K562 (cell line): ENCODE data around the gene BIN1. TPM values are rescaled to one million over a fixed set of nuclear protein-coding genes. Genes with fewer than 3 reads are reported as not detected.
A peak's percentile ranks its signal among the peaks of the same experiment; 100 is the strongest.

Experiments
- ATAC-seq: fragments of 200-7000 bp; cut with Tn5 transposase; 3 replicates; pipeline ENCODE4 v1.9.1; 2020; ENCODE audit warnings: moderate library complexity
- BruUV-seq: library from RNA; stranded (reverse); fragments of 400-500 nt; replicated peaks from 2 replicates; lab custom pipeline; 2021; lab: Mats Ljungman, UMichigan
- CTCF ChIA-PET: fragments of 300-600 bp; formaldehyde crosslinking; extraction: SDS; loops from one replicate; lab custom pipeline; 2021; ENCODE audit warnings: low intra/inter-chr PET ratio; lab: Yijun Ruan, JAX
- POLR2A ChIA-PET: fragments of 300-600, 350-650 bp; sonication (Branson Sonifier 250); formaldehyde crosslinking; extraction: SDS; loops from one replicate; lab custom pipeline; 2021; ENCODE audit warnings: antibody characterized with exemption, inconsistent platforms; lab: Yijun Ruan, JAX
- DNase-seq, 4 experiments: peaks; one replicate each; pipeline versions ENCODE4 v3.0.0 to v3.0.0-alpha.2; 2011 to 2018; ENCODE audit warnings: low spot score in 3 of 4, mixed read lengths in 3 of 4; ENCODE audit errors: extremely low read depth in 1 of 4
- FAIRE-seq: peaks from 2 replicates; lab custom pipeline; 2011; peaks lifted over from hg19 to GRCh38; lab: Jason Lieb, UNC
- H2AFZ ChIP-seq: 2 replicates; pipeline ENCODE4 v1.6.0; 2011; ENCODE audit warnings: low read depth, low read length, control low read depth, inconsistent platforms
- H3K27ac ChIP-seq: fragments of 200-600 bp; 3 replicates; pipeline ENCODE4 v1.8.0; 2011; ENCODE audit warnings: low read depth, mild to moderate bottlenecking, control low read depth, inconsistent platforms, low read length, moderate library complexity, mixed read lengths; ENCODE audit errors: extremely low read depth
- H3K27me3 ChIP-seq, 2 experiments: fragments of 300-600 bp in 1 of 2; 2 replicates in 1 of 2; 3 replicates in 1 of 2; pipeline versions ENCODE4 v1.6.0 to v1.8.0; 2011; ENCODE audit warnings: inconsistent platforms in 2 of 2, low read length in 2 of 2, mild to moderate bottlenecking in 1 of 2, mixed read lengths in 1 of 2, moderate library complexity in 1 of 2; ENCODE audit not compliant: control insufficient read depth in 2 of 2, insufficient read depth in 2 of 2
- H3K36me3 ChIP-seq: fragments of 300-600 bp; 3 replicates; pipeline ENCODE4 v1.8.0; 2011; ENCODE audit warnings: mild to moderate bottlenecking, low read length, inconsistent platforms; ENCODE audit not compliant: control insufficient read depth, insufficient read depth
- H3K4me1 ChIP-seq, 2 experiments: fragments of 200-600 bp in 1 of 2; replicated peaks in 1 of 2; 2 replicates in 1 of 2; 3 replicates in 1 of 2; pipeline versions ENCODE4 v1.5.1 to v1.8.0; 2011; ENCODE audit warnings: inconsistent platforms in 2 of 2, low read length in 2 of 2, mild to moderate bottlenecking in 1 of 2, mixed read lengths in 1 of 2, moderate library complexity in 1 of 2; ENCODE audit not compliant: control insufficient read depth in 2 of 2, insufficient read depth in 2 of 2
- H3K4me2 ChIP-seq: 2 replicates; pipeline ENCODE4 v1.6.1; 2011; ENCODE audit warnings: low read length, control low read depth, inconsistent platforms, mixed read lengths; ENCODE audit not compliant: insufficient read depth
- H3K4me3 ChIP-seq: fragments of 200-600 bp; sonication (generic), shearing (Covaris generic); 2 replicates; pipeline ENCODE4 v1.5.1; 2016; ENCODE audit warnings: control low read depth, inconsistent platforms
- H3K79me2 ChIP-seq: fragments of 200-600 bp; 3 replicates; pipeline ENCODE4 v1.8.0; 2011; ENCODE audit warnings: low read length, inconsistent platforms; ENCODE audit not compliant: control insufficient read depth, insufficient read depth
- H3K9ac ChIP-seq, 2 experiments: 2 replicates each; pipeline versions ENCODE4 v1.6.0 to v1.6.1; 2011; ENCODE audit warnings: low read depth in 2 of 2, low read length in 2 of 2, control low read depth in 1 of 2, inconsistent platforms in 1 of 2, mild to moderate bottlenecking in 1 of 2, mixed read lengths in 1 of 2; ENCODE audit not compliant: insufficient read depth in 1 of 2
- H3K9me1 ChIP-seq: one replicate; pipeline ENCODE4 v1.6.0; 2011; ENCODE audit warnings: inconsistent platforms, mild to moderate bottlenecking, low read length, moderate library complexity; ENCODE audit not compliant: control insufficient read depth, insufficient read depth
- H3K9me3 ChIP-seq: replicated peaks from 2 replicates; pipeline ENCODE4 v1.5.1; 2011; ENCODE audit warnings: low read depth, low read length, inconsistent platforms; ENCODE audit not compliant: control insufficient read depth, insufficient read depth
- H4K20me1 ChIP-seq: replicated peaks from 2 replicates; pipeline ENCODE4 v1.6.1; 2011; ENCODE audit warnings: low read length, inconsistent platforms, mixed read lengths; ENCODE audit not compliant: control insufficient read depth, insufficient read depth
- ETV1 ChIP-seq: fragments of 450-650 bp; conservative IDR thresholded peaks from 2 replicates; pipeline ENCODE4 v1.6.1; 2016; ENCODE audit warnings: missing genetic modification characterization, control low read depth, low read depth, missing compliant biosample characterization
- HMGXB4 ChIP-seq: sonication (generic); formaldehyde crosslinking; IDR thresholded peaks from 2 replicates; pipeline ENCODE4 v1.8.1; 2023; ENCODE audit warnings: mild to moderate bottlenecking, missing genetic modification reagents
- PREB ChIP-seq: sonication (generic); formaldehyde crosslinking; IDR thresholded peaks from 2 replicates; pipeline ENCODE4 v1.8.1; 2023; ENCODE audit warnings: mild to moderate bottlenecking, missing genetic modification reagents
- SETDB1 ChIP-seq: IDR thresholded peaks from one replicate; pipeline ENCODE4 v1.6.1; 2012; ENCODE audit warnings: low read length, control low read depth, inconsistent platforms
- SRSF7 ChIP-seq: fragments of 200-400 bp; formaldehyde crosslinking; optimal IDR thresholded peaks from 2 replicates; pipeline ENCODE3; 2017; ENCODE audit warnings: mild to moderate bottlenecking, low read depth, low read length
- U2AF2 ChIP-seq: fragments of 200-400 bp; formaldehyde crosslinking; optimal IDR thresholded peaks from 2 replicates; pipeline ENCODE3; 2017; ENCODE audit warnings: low read depth, mild to moderate bottlenecking, low read length
- ZNF274 ChIP-seq: IDR thresholded peaks from 2 replicates; pipeline ENCODE4 v1.6.1; 2011; ENCODE audit warnings: low read depth, mild to moderate bottlenecking, low read length, moderate library complexity, borderline replicate concordance
- ZNF444 ChIP-seq: fragments of 250-450 bp; sonication (Bioruptor Pico); IDR thresholded peaks from 2 replicates; pipeline ENCODE4 v1.4.0; 2020; ENCODE audit warnings: mild to moderate bottlenecking, moderate library complexity
- WGBS: fragments of 100-300 bp; shearing (Covaris generic); methylation state at CpG from one replicate; pipeline ENCODE4 v1.1.6; 2016; ENCODE audit warnings: low coverage, mixed read lengths; ENCODE audit not compliant: insufficient coverage; ENCODE audit errors: missing lambda C conversion rate; 5-methylcytosine and 5-hydroxymethylcytosine counted together
- in situ Hi-C: fragments of 300-500 bp; cut with MboI; formaldehyde crosslinking; loops from 4 replicates; pipeline ENCODE4 v1.15.0; 2018; ENCODE audit warnings: inconsistent platforms, mixed read lengths
- intact Hi-C: fragments of 100-400 bp; cut with micrococcal nuclease; formaldehyde crosslinking; loops from 2 replicates; pipeline ENCODE4 v1.14.2; 2022
- polyA plus RNA-seq, 8 experiments: library from polyadenylated mRNA; depleted of rRNA in 4 of 8; stranded (reverse) in 5 of 8; unstranded in 3 of 8; fragments of >200 nt; fragmentation: Nextera tagmentation in 2 of 8; fragmentation: Illumina TruSeq in 1 of 8; extraction: Ambion mirVana in 2 of 8; extraction: Trizol in 1 of 8; gene quantifications; 2 replicates each; pipeline versions ENCODE4 v1.2.1 to v1.2.3, GENCODE V29; 2011 to 2014; ENCODE audit warnings: inconsistent platforms in 1 of 8, missing spikeins in 1 of 8
- total RNA-seq, 7 experiments: library from RNA; depleted of rRNA in 6 of 7; stranded (reverse); fragments of >200 nt in 6 of 7; fragmentation: Illumina TruSeq in 2 of 7; extraction: Trizol in 2 of 7; gene quantifications; 2 replicates each; pipeline versions ENCODE4 v1.2.1 to v1.2.3, GENCODE V29; 2011 to 2021; ENCODE audit warnings: low replicate concordance in 1 of 7
- TF ChIP-seq, protein P1 (sequence below): fragments of 250-450 bp; sonication (Bioruptor Pico); IDR thresholded peaks from 2 replicates; pipeline ENCODE4 v1.5.0; 2020; ENCODE audit warnings: mild to moderate bottlenecking
- TF ChIP-seq, protein P2 (sequence below): sonication (generic); formaldehyde crosslinking; IDR thresholded peaks from 2 replicates; pipeline ENCODE4 v1.8.1; 2023; ENCODE audit warnings: mild to moderate bottlenecking, missing genetic modification reagents
- TF ChIP-seq, protein P3 (sequence below): fragments of 450-650 bp; formaldehyde crosslinking; IDR thresholded peaks from 2 replicates; pipeline ENCODE4 v1.4.0; 2022; ENCODE audit warnings: missing genetic modification characterization

BIN1 gene
- total and polyA plus RNA-seq, 9 of the 15 experiments (the other 6 are each of a cell fraction or from before 2014, with no cell fraction given) = 0.04 to 2.8 (median 0.79) TPM; not detected in 1

- in situ Hi-C loops = no loop called here
- H3K9me3 ChIP-seq = no peaks in the 10 kb centered on the region
- H3K36me3 ChIP-seq = no peaks in the 10 kb centered on the region
- H3K4me3 ChIP-seq = no peak overlapping the region
- H3K9ac ChIP-seq = 0 out of 4 replicates have a peak overlapping the region, but pooled peaks of 1 of the 2 experiments have one; percentile 43
- intact Hi-C loops = loop anchor here (2.0 kb wide), 1 partner anchor 77 kb away; no protein-coding TSS in a partner anchor
- ATAC-seq (peak; percentile 90), FAIRE-seq (peak; percentile 37), DNase-seq (peak; percentile 64 to 88 (median 86))
- H3K79me2 ChIP-seq = no peaks in the 10 kb centered on the region
- peaks cover 0 to 57% of the 10 kb centered on the region in 2 experiments; a peak in 2 of 5 replicates for H3K4me1 ChIP-seq
- peaks cover 7 to 87% of the 10 kb centered on the region in 2 experiments; a peak in 4 of 5 replicates for H3K27me3 ChIP-seq
- ChIA-PET POLR2A (interaction anchor here (0.6 kb wide), 2 partner anchors 15 to 215 kb away, joined by 3 read pairs; no protein-coding TSS in a partner anchor), CTCF (interaction anchor here (0.6 to 0.7 kb wide), 2 partner anchors 256 to 655 kb away, joined by 3 read pairs; no protein-coding TSS in a partner anchor)
- no peaks in the 10 kb centered on the region for H3K9me1 ChIP-seq
- peaks cover 8% of the 10 kb centered on the region; the same call in 1 of the 2 replicates for H4K20me1 ChIP-seq
- BruUV-seq = no TSS peak
- peak overlapping the region; percentile 67; the same call in 1 of the 2 replicates for H2AFZ ChIP-seq
- 27% methylated on average over 13 of the region's 33 CpGs for WGBS
- no peak overlapping the region for H3K4me2 ChIP-seq
- no peak overlapping the region for H3K27ac ChIP-seq
- TF ChIP-seq SRSF7 = no peak
- TF ChIP-seq HMGXB4 (CRISPR knock-in tag) = no peak
- TF ChIP-seq U2AF2 = no peak
- TF ChIP-seq ZNF274 = no peak
- TF ChIP-seq, protein P1, sequence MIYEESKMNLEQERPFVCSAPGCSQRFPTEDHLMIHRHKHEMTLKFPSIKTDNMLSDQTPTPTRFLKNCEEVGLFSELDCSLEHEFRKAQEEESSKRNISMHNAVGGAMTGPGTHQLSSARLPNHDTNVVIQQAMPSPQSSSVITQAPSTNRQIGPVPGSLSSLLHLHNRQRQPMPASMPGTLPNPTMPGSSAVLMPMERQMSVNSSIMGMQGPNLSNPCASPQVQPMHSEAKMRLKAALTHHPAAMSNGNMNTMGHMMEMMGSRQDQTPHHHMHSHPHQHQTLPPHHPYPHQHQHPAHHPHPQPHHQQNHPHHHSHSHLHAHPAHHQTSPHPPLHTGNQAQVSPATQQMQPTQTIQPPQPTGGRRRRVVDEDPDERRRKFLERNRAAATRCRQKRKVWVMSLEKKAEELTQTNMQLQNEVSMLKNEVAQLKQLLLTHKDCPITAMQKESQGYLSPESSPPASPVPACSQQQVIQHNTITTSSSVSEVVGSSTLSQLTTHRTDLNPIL (CRISPR knock-in tag) = no peak
- TF ChIP-seq, protein P2, sequence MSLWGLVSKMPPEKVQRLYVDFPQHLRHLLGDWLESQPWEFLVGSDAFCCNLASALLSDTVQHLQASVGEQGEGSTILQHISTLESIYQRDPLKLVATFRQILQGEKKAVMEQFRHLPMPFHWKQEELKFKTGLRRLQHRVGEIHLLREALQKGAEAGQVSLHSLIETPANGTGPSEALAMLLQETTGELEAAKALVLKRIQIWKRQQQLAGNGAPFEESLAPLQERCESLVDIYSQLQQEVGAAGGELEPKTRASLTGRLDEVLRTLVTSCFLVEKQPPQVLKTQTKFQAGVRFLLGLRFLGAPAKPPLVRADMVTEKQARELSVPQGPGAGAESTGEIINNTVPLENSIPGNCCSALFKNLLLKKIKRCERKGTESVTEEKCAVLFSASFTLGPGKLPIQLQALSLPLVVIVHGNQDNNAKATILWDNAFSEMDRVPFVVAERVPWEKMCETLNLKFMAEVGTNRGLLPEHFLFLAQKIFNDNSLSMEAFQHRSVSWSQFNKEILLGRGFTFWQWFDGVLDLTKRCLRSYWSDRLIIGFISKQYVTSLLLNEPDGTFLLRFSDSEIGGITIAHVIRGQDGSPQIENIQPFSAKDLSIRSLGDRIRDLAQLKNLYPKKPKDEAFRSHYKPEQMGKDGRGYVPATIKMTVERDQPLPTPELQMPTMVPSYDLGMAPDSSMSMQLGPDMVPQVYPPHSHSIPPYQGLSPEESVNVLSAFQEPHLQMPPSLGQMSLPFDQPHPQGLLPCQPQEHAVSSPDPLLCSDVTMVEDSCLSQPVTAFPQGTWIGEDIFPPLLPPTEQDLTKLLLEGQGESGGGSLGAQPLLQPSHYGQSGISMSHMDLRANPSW (CRISPR knock-in tag) = no peak
- TF ChIP-seq SETDB1 = no peak
- TF ChIP-seq, protein P3, sequence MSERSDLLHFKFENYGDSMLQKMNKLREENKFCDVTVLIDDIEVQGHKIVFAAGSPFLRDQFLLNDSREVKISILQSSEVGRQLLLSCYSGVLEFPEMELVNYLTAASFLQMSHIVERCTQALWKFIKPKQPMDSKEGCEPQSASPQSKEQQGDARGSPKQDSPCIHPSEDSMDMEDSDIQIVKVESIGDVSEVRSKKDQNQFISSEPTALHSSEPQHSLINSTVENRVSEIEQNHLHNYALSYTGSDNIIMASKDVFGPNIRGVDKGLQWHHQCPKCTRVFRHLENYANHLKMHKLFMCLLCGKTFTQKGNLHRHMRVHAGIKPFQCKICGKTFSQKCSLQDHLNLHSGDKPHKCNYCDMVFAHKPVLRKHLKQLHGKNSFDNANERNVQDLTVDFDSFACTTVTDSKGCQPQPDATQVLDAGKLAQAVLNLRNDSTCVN (CRISPR knock-in tag) = no peak
- TF ChIP-seq PREB (CRISPR knock-in tag) = no peak
- no peak for TF ChIP-seq ZNF444 (CRISPR knock-in tag)
- no peak for TF ChIP-seq ETV1
Measured at GRCh38 chr2:127049927-127050802, 56.8 kb downstream of the BIN1 start.
